ENCODE measurements around the gene SLC6A13.

SLC6A13 gene

DNA sequence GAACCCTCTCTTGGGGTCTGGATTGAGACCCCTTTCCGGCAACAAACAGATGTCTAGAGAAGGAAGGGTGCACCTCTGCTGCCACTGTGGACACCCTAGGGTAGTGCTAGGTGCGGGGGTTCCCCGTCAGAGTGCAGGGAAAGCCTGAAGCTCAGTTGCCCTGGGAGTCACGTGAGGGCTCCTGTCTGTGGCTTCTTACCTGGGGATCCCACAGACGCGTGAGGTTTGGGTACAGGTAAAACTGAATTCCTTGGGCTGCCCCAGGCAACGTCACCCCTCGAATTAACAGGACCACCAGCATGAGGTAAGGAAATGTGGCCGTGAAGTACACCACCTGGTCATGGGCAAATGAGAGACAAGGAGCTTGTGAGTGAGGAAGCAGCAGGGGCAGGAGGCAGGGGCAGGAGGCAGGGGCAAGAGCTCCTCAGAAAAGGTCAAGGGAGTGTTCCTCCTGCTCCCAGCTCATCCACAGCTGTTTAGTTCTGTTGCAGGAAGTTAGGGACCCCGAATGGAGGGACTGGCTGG is 27.7 kb downstream of the SLC6A13 start:
- H3K4me3 ChIP-seq (ENCODE audit: low read depth, low read length): no peak overlapping the region

DNA sequence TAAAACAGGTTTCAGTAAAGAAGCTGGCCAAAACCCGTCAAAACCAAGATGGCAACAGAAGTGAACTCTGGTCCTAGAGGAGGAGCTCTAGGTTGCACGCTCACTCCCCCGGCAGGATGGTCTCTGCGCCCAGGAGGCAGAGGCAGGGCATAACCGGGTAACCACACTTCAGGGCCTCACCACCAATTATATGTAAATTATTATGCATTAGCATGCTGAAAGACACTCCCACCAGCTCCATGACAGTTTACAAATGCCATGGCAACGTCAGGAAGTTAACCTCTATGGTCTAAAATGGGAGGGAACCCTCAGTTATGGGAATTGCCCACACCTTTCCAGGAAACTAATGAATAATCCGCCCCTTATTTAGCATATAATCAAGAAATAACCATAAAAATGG is 28.6 kb downstream of the SLC6A13 start:
- H3K4me3 ChIP-seq (ENCODE audit: low read depth, low read length): no peak overlapping the region

DNA sequence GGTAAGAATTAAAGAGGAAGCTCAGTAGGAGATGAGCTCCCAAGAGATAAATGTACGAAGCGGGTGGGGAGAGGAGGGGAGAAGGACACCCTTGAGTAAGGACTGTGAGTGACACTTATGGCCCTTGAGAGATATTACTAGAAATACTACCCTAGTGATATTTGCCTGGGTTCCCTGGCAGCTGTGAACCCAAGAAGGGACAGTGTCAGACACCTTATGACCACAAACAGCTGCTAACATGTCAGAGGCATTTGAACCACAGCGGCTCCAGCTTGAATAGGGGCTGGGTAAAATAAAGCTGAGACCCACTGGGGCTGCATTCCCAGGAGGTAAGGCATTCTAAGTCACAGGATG is 29.0 kb downstream of the SLC6A13 start:
- no peak overlapping the region for H3K4me3 ChIP-seq (ENCODE audit: low read depth, low read length)

DNA sequence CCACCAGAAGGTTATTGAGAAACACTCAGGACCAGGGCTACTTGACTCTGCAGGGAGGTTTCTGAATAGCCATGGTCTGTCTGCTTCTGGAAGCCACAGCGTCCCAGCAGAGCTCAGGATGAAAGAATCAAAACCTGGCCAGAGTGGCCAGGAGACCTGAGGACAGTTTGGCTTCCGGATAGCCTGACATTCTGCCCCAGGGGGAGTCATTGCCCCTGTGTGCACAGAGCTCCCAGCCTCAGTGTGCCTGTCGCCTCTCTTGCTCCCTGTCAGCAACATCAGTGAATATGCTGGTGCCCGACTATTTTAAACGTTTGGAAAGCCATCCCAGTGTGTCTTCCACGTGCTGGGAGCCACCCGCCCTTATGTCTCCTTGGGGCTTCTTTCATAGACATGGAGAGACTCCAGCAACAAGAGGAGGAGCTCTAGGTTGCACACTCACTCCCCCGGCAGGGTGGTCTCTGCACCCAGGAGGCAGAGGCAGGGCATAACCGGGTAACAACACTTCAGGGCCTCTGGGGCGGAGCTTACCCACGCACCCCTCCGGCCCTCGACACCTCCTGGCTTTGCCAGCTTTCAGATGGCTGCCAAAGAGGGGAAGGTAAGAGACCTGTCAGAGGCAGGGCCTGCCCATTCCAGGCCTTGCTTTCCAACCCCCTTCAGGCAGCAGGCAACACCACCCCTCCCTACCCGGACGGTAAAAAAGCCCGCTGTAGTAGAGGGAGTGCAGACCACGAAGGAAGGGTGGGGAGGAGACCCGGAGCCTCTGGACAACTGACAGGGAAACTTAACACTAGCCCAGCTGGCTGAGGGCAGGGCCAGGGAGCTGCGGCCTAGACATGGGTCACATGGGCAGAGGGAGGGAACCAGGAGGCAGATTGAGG is 29.7 kb downstream of the SLC6A13 start:
- H3K4me3 ChIP-seq (ENCODE audit: low read depth, low read length): no peak overlapping the region

DNA sequence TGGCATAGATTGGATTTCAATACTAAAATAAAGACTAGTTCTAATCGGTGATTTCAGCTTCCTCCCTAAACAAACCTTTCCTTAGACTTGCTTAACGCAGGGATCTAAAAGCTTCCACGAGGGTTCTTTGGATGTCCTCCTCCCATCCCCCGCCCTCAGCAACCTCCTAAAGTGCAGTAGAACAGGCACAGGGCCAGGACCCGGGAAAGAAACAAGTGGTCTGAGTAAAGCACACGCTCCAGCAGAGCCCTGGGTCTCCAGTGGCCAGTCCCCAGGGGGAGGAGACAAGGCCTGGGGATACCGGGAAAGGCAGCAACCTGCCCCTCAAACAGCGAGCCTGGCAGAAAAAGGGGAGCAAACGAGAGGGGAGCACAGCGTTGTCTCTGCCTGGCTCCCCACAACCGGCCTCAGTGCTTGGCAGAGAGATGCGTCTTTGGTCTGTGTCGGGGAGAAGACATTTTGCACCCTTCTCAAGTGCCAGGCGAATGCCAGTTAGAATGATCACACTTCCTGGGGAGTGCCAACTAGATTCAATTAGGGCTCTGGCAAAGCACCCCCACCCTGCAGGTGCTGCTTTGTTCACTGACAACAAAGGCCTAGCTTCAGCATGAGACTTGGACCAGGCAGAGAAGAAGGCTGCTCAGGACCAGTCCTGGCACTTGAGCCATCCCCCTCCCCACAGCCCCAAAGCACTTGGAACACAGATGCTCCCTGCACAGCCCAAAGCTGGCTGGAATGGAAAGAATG is 31.5 kb downstream of the SLC6A13 start:
- no peak overlapping the region for H3K4me3 ChIP-seq (ENCODE audit: low read depth, low read length)

DNA sequence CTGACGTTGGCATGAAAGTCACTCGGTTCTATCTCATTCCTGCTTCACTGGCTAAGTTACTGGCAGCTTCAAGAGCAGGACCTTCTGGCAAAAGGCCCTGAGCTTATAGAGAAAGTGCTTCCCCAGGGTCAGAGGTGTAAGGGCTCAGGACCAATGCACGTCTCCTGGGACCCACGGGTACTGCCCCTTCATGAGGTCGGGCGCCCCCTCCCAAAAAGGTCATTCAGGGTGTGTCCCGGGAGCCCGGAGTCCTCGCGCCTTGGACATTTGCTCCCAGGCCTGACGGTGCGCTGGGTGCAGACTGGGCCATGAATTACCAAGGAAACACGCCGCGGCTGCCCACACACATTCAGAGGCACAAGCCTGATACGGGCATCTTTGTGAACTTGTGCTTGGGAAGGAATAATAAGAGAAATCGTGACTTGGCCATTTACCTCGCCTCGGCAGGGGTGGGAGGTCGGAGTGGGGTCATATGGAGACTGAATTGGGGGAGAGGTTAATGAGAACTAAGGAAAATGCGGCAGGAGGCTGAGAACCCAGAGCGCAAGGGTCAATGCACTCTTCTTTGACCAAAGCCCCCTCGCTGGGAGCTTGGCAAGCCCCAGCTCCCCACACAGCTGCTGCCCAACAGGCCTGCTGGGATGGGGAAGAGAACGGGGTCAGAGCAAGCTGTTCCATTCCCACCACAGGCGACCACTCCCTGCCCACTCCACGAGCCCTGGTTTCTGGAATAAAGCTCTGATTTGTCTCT is 33.0 kb downstream of the SLC6A13 start:
- no peak overlapping the region for H3K4me3 ChIP-seq (ENCODE audit: low read depth, low read length)

DNA sequence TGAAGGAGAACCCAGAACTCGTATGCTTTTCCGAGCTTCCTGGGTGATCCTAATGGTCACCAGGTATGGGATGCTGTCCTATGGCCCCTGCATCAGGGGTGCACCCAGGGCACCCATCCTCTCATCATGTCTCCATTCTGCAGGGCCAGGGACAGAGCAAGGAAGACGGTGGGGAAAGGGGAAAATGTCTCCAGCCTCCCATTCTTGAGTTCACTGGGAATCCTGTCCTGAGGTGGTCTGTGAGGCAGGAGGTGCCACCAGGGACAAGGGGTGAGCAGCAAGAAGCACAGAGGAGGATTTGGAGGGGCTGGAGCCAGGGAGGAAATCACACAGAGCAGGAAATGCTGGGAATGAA is 33.8 kb downstream of the SLC6A13 start:
- no peak overlapping the region for H3K4me3 ChIP-seq (ENCODE audit: low read depth, low read length)

DNA sequence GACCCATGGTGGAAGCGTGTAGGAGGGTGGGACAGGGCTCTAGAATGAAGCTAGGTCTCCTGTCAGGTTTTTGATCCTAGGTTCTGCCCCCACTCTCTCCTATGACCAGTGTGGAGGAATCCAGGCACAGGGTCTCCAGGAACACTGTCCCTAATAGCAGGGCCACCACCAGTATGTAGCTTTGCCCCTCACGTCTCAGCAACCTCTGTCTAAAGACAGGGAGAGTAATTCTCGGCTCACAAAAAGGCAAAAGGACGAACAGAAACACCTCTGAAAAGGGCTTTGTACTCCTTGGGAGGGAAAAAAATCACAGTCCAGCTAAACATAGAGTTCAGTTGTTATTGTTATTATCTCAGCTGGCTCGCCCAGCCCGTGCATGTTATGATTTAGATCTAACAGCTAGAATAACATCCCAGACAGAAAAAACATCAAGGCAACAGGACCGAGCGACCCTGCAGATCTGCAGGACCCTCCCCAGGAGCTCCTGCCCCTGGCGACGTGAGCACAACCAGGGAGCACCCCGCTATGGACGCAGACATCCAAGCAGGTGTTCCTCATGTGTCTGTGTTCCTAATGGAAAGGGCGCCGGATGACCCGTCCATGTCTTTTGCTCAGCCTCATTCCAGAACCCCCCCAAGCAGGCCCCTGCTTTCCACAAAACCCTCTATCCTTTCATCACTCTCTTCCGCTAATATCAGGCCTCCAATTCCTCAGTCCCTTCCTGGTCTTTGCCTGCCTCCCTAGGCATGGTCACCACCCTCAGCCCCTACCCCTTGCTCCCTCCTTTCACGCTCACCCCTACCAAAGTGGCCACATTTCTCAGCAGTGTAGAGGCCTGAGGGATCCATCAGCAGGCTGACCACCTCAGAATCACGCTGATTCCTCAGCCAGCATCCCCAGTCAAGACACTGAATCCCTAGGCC is 34.5 kb downstream of the SLC6A13 start:
- no peak overlapping the region for H3K4me3 ChIP-seq (ENCODE audit: low read depth, low read length)

DNA sequence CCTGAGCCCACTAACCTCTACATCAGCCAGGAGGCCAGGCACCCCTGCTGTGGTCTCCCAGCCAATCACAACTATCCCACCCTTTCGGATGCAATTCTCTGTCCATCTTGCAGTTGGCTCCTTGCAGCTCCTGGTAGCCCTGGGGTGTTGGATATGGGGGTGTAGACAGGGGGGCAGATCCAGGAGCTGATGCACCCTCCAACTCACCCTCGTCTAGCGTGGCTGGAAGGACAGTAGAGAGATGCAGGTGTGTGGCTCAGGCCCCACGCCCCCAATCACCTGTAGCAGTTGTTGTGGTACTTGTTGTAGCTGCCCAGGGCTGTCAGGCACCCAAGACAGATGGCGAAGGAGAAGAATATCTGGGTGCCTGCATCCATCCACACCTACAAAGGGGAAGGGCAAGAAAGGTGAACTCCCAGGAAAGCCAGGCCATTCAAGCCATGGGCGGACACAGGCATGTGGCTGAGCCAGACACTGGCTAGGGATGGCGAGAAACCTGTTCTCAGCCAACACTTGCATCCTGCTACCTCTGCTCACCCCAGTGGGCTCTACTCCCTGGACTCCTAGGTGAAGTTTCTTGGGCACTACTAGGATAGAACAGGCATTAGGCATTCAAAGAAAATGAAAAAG is 35.2 kb downstream of the SLC6A13 start:
- H3K4me3 ChIP-seq (ENCODE audit: low read depth, low read length): no peak overlapping the region

DNA sequence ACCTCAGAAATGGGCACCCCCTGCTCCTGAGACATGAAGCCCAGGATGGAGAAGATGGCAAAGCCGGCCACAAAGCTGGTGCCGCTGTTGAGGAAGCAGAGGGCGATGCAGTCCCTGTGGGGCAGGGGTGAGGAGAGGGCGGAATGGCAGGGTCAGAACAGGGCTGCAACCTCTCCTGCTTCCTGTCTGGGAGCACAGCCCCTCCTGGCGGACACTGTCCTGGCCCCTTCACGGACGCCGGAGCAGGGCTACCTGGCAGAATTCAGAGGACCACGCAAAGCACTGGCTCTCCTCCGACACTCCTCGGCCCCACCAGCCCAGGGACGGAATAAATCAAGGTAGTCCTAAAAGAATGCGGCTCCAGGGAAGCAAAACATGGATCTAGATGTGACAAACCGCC is 36.2 kb downstream of the SLC6A13 start:
- H3K4me3 ChIP-seq (ENCODE audit: low read depth, low read length): no peak overlapping the region

DNA sequence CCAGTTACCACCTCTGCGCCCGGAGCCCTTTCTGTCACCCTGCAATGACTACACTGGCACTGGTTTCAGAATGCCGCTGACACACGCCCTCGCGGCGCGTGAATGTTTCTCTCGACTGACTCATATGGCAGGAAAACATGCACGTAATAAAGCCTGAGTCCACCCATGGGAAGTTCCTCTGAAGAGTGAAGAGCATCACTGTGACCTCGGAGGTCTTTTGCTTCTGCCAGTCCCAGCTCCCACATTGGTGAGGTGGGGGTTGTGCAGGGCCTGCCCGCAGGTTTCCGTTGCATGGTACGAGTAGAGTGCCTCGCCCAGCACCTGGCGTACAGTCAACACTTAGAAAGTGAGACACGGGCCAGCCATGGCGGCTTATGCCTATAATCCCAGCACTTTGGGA is 37.6 kb downstream of the SLC6A13 start:
- no peak overlapping the region for H3K4me3 ChIP-seq (ENCODE audit: low read depth, low read length)

DNA sequence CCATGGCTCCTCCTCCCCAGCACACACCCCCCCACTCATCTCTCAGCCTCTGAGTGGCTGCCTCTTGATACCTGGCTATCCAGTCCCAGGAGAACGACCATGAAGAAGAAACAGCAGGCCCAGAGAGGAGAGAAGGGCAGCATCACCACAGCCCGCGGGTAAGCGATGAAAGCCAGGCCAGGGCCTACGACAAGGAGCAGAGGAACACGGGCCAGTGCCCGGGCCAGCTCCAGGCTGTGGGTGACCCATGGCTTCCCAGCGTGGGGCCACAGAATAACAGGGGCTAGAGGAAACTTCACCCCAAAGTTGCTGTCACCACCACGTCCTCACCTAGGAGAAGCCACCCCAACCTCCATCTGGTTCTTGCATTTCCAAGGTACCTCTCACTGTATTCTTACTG is 38.3 kb downstream of the SLC6A13 start:
- no peak overlapping the region for H3K4me3 ChIP-seq (ENCODE audit: low read depth, low read length)

DNA sequence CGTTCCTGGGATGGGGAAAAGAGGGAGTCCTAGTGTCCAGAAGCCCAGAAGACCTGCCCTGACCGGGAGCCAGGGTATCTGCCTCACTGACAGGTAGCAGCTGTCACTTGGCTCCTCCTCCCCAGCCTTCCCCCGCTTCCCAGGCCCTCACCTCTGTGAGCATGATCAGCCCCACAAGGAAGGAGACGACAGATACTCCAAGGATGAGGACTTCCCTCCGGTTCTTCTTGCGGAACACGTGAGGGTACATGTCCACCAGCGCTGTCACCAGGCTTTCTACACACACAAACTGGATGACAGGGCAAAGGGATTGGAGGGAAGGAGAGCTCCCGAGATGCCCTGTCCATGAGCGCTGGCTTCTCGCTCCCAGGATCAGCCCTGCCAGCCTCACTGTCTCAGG is 38.8 kb downstream of the SLC6A13 start:
- no peak overlapping the region for H3K4me3 ChIP-seq (ENCODE audit: low read depth, low read length)

DNA sequence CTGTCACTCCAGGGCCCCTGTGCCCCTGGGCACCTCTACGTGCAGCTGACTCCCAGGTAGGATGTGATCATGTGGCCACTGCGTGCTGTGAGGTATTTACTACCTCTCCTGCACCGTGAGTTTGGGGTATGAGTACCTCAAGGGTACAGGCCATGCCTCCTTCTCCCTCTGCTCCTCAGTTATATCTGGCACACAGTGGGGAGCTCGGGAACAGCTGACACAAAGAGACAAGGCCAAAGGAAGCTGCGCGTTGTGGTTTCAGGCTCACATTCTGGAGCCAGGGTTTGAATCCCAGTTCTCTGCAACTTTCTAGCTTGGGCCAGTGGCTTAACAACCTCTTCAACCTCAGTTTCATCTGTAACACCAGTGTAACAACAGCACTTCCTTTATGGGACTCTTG is 40.9 kb downstream of the SLC6A13 start:
- no peak overlapping the region for H3K4me3 ChIP-seq (ENCODE audit: low read depth, low read length)

DNA sequence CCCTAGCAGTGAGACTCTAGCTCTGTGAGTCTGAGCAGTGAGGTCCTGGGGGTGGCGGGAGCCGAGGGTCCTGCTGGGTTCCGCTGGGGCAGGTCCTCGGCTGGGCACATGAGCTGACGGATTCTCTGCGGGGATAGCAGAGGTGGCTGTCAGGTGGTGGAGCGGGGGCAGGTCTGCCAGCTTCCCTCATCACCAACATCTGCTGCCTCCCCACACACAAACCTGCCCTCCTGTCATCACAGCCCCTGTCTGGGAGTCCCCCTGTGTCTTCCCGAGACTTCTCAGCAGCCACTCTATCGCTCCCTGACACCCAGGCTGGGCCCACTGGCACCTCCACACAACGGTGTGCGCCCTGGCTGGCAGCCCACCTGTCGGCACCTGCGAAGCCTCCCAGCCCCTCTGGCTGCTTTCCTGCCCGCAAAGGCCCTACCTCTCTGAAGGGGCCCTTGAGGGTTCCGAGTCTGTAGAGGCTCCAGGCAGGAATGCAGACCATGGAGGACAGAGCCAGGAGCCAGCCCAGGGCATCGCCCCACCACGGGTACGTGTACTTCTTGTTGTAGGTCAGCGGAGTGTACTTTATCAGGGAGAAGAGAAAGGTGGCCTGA is 41.6 kb downstream of the SLC6A13 start:
- no peak overlapping the region for H3K4me3 ChIP-seq (ENCODE audit: low read depth, low read length)

DNA sequence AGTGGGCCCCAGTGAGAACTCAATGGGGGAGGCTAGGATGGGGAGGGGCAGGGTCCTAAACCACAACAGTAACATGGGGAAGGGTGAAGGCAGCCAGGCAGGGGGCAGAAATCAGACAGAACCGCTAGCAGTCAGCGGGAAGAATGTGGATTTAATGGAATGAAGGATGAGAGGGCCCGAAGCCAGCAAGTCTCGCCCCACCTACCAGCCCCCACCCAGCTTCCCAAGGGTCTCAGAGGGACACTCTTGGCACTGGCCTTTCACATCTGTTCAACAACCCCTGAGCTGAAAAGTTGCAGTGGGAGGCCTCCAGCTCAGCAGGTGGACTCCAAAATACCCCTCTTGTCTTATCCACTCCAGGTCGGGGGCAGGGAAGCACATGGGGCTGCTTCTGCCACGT is 42.1 kb downstream of the SLC6A13 start:
- H3K4me3 ChIP-seq (ENCODE audit: low read depth, low read length): no peak overlapping the region

DNA sequence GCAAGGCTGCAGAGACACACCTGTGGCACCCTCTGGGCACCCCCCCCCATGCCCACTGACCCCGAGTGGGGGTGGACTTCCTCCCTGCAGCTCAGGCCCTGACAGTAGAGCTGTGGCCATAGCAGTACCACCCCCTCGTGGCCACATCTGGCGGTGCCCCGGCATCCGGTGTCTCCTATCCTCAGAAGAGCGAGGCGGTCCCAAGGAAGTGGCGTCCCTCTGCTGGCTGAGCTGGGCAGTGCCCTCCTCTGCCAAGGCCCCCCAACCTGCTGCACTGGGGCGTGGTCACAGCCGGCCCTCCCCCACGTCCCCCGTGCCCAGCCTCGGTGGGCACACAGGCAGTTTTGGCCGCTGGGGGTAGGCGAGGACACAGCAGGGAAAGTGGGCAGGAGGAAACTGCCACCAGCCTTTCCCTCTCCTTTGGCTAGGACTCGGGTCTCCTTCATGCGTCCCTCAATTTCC is 42.7 kb downstream of the SLC6A13 start:
- H3K4me3 ChIP-seq (ENCODE audit: low read depth, low read length): no peak overlapping the region

DNA sequence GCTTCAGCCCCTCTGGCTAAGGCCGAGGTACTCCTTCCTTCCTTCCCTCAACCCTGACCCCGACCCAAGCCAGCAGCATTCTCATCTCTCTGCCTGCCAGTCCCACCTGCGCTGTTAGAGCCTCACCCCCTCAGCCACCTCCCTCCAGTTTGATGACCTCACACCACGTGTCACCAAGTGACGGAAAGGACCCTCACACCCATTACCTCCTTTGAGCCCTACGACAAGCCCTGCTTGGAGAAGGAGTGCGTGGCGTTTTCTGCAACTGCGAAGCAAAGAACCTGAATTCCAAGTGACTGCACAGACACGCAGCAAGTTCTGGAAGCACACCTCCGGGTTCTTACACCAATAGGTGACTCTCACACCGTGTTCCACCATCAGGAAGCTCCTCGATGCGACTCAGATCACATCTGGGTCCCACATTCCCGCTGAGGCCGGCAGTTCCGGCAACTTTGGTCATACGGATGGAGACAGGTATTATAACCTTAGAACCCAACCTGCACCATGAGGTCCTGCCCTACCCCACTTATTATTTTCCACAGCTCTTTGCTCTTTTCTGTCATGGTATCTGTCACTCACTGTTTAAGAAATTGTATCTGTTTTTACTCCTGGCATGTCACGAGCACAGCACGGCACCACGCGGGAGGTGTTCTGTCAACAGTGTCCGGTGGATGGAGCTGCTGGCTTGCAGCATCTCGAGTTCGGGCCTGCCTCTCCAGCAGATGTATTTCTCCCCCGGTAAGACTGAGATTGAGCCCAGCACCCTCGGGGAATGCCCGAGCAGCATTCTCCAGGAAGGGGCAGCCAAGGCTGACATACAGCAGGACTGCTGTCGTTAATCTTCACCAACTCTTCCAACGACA is 43.7 kb downstream of the SLC6A13 start:
- H3K4me3 ChIP-seq (ENCODE audit: low read depth, low read length): no peak overlapping the region

DNA sequence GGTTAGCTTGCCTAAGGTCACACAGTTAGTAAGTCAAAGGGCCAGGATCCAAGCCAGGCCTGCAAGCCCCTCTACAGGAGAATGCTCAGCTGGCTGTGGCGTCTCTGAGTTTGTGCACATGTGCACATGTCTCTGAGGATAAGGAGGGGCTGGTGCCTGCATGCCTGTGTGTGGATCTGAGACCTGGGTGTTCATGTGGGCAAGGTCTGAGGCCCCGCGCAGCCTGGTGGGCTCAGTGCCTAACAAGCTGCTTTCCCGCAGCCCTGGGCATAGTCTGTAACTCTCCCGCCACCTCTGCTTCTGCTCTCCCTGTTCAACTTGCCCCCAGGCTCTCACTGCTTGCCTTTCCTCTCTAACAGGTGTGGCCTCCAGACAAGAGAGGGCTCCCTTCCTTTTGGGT is 44.4 kb downstream of the SLC6A13 start:
- no peak overlapping the region for H3K4me3 ChIP-seq (ENCODE audit: low read depth, low read length)

Measured in iPS-11a (cell line).